ENCODE measurements around the gene SPTBN1.

SPTBN1 gene

DNA sequence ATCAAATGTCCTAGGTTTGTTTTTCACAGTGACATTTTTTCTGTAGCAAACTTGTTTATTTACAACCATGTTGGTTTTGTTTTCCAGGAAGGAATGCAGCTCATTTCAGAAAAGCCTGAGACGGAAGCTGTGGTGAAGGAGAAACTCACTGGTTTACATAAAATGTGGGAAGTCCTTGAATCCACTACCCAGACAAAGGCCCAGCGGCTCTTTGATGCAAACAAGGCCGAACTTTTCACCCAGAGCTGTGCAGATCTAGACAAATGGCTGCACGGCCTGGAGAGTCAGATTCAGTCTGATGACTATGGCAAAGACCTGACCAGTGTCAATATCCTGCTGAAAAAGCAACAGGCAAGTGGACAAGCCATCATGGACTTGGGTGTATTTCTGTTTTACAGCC, 188.1 kb downstream of the SPTBN1 start:
- Histone ChIP-seq H3K27ac (ENCODE audit: low read depth, low read length, poor library complexity, severe bottlenecking) (no peak overlapping the region), H3K27me3 (ENCODE audit: insufficient read depth, low read length) (no peaks in the 10 kb centered on the region), H3K4me3 (ENCODE audit: low read depth, low read length, poor library complexity, severe bottlenecking) (no peak overlapping the region), H3K4me2 (ENCODE audit: low read length) (no peak overlapping the region), H3K36me3 (ENCODE audit: insufficient read depth, low read length) (peaks cover 58% of the 10 kb centered on the region), H3K4me1 (ENCODE audit: insufficient read depth, low read length, severe bottlenecking) (peaks cover 6% of the 10 kb centered on the region), H3F3A (ENCODE audit: insufficient read depth, low read length) (no peaks in the 10 kb centered on the region), H3K79me2 (ENCODE audit: insufficient read depth, low read length) (no peaks in the 10 kb centered on the region), H3K9ac (ENCODE audit: low read length) (no peak overlapping the region), H4K20me1 (ENCODE audit: insufficient read depth, low read length) (no peaks in the 10 kb centered on the region), H2AFZ (ENCODE audit: low read length) (no peak overlapping the region), H3K9me2 (ENCODE audit: low read depth, low read length) (no peaks in the 10 kb centered on the region), H3K9me3 (ENCODE audit: low read length) (no peaks in the 10 kb centered on the region)
- TF ChIP-seq, protein P1, sequence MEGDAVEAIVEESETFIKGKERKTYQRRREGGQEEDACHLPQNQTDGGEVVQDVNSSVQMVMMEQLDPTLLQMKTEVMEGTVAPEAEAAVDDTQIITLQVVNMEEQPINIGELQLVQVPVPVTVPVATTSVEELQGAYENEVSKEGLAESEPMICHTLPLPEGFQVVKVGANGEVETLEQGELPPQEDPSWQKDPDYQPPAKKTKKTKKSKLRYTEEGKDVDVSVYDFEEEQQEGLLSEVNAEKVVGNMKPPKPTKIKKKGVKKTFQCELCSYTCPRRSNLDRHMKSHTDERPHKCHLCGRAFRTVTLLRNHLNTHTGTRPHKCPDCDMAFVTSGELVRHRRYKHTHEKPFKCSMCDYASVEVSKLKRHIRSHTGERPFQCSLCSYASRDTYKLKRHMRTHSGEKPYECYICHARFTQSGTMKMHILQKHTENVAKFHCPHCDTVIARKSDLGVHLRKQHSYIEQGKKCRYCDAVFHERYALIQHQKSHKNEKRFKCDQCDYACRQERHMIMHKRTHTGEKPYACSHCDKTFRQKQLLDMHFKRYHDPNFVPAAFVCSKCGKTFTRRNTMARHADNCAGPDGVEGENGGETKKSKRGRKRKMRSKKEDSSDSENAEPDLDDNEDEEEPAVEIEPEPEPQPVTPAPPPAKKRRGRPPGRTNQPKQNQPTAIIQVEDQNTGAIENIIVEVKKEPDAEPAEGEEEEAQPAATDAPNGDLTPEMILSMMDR (IDR thresholded peaks at IDR 0.05; ENCODE audit: low read length): no peak
- TF ChIP-seq EZH2 (IDR thresholded peaks at IDR 0.05; ENCODE audit: borderline replicate concordance, low read length): no peak

DNA sequence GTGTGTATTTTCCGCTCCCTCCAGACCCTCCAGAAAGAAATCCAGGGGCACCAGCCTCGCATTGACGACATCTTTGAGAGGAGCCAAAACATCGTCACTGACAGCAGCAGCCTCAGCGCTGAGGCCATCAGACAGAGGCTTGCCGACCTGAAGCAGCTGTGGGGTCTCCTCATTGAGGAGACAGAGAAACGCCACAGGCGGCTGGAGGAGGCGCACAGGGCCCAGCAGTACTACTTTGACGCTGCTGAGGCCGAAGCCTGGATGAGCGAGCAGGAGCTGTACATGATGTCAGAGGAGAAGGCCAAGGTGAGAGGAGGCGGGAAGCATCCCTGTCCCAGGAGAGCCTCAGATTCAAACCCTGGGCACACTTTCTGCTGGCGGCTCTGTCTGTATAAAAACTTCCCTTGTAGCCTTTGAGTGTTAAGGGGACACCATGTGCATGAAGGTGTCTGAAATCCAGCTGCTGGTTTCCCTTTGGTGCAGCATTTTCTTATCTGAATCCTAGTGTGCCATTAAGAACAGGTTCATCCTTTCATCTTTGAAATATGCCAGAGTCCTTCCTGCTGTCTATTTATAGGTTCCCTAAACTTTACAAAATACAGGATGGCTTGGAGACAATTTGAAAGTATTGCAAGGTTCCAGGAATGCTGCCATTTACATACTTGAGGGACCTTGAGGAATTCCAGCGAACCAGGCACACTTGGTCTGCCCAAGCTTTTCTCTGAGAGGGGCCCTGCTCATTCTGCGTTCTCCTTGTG, 190.2 kb downstream of the SPTBN1 start:
- Histone ChIP-seq H3K9me3 (ENCODE audit: low read length) (no peaks in the 10 kb centered on the region), H3K4me2 (ENCODE audit: low read length) (no peak overlapping the region), H3K27ac (ENCODE audit: low read depth, low read length, poor library complexity, severe bottlenecking) (no peak overlapping the region), H3K9ac (ENCODE audit: low read length) (no peak overlapping the region), H4K20me1 (ENCODE audit: insufficient read depth, low read length) (no peaks in the 10 kb centered on the region), H3K4me1 (ENCODE audit: insufficient read depth, low read length, severe bottlenecking) (no peaks in the 10 kb centered on the region), H2AFZ (ENCODE audit: low read length) (no peak overlapping the region), H3K27me3 (ENCODE audit: insufficient read depth, low read length) (no peaks in the 10 kb centered on the region), H3K79me2 (ENCODE audit: insufficient read depth, low read length) (no peaks in the 10 kb centered on the region), H3K4me3 (ENCODE audit: low read depth, low read length, poor library complexity, severe bottlenecking) (no peak overlapping the region), H3K9me2 (ENCODE audit: low read depth, low read length) (no peaks in the 10 kb centered on the region), H3F3A (ENCODE audit: insufficient read depth, low read length) (no peaks in the 10 kb centered on the region), H3K36me3 (ENCODE audit: insufficient read depth, low read length) (peaks cover 70% of the 10 kb centered on the region)
- TF ChIP-seq, protein P1 (IDR thresholded peaks at IDR 0.05; ENCODE audit: low read length): no peak
- no peak for TF ChIP-seq EZH2 (IDR thresholded peaks at IDR 0.05; ENCODE audit: borderline replicate concordance, low read length)

DNA sequence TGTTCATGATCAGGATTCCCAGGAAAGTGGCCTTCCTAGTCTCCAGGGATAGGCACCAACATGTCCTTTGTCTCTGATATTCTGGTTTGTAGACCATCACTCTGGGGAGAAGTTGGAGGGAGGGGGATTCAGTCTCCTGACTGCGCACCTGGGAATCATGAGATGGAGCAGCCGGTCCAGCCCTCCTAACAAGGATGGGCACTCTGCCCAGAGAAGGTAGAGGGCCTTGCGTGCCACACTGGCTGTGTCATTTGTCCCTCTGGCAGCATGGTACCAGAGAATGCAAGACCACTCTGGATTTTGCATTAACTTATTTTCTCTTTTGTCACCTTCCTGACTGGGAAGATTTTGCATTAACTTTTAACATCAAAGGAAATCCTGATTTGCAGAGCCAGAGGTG, 192.1 kb downstream of the SPTBN1 start:
- no peaks in the 10 kb centered on the region for H3K9me2 ChIP-seq (ENCODE audit: low read depth, low read length)
- no peak overlapping the region for H3K27ac ChIP-seq (ENCODE audit: low read depth, low read length, poor library complexity, severe bottlenecking)
- H3K36me3 ChIP-seq (ENCODE audit: insufficient read depth, low read length): peaks cover 72% of the 10 kb centered on the region
- no peaks in the 10 kb centered on the region for H3K4me1 ChIP-seq (ENCODE audit: insufficient read depth, low read length, severe bottlenecking)
- H3K27me3 ChIP-seq (ENCODE audit: insufficient read depth, low read length): no peaks in the 10 kb centered on the region
- no peak overlapping the region for H3K9ac ChIP-seq (ENCODE audit: low read length)
- H3K79me2 ChIP-seq (ENCODE audit: insufficient read depth, low read length): no peaks in the 10 kb centered on the region
- H3F3A ChIP-seq (ENCODE audit: insufficient read depth, low read length): no peaks in the 10 kb centered on the region
- TF ChIP-seq EZH2 (IDR thresholded peaks at IDR 0.05; ENCODE audit: borderline replicate concordance, low read length): no peak
- TF ChIP-seq, protein P1 (IDR thresholded peaks at IDR 0.05; ENCODE audit: low read length): no peak
- H2AFZ ChIP-seq (ENCODE audit: low read length): no peak overlapping the region
- H3K4me3 ChIP-seq (ENCODE audit: low read depth, low read length, poor library complexity, severe bottlenecking): no peak overlapping the region
- H3K9me3 ChIP-seq (ENCODE audit: low read length): no peaks in the 10 kb centered on the region
- H4K20me1 ChIP-seq (ENCODE audit: insufficient read depth, low read length): no peaks in the 10 kb centered on the region
- no peak overlapping the region for H3K4me2 ChIP-seq (ENCODE audit: low read length)

Data from OCI-LY1 (cell line).